ENCODE results near the gene VSTM4.

DNA sequence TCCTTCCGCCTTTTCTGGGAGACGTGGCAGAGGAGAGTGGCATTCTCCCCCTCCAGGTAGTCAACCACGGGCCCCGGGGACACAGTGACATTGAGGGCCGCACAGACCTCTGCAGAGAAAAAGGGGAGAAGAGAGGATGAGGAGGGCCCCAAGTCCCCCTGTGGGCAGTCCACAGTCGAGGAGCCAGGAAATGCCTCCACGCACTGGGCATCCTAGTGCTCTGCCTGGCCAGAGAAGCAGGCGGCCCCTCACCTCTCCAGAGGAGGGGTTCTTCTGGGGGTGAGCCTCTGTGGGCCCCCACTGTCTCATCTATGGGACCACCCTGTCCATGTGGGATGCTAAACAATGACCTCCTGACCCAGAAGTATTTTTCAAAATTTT is 7.4 kb downstream of the VSTM4 start:
- TF ChIP-seq, protein P1, sequence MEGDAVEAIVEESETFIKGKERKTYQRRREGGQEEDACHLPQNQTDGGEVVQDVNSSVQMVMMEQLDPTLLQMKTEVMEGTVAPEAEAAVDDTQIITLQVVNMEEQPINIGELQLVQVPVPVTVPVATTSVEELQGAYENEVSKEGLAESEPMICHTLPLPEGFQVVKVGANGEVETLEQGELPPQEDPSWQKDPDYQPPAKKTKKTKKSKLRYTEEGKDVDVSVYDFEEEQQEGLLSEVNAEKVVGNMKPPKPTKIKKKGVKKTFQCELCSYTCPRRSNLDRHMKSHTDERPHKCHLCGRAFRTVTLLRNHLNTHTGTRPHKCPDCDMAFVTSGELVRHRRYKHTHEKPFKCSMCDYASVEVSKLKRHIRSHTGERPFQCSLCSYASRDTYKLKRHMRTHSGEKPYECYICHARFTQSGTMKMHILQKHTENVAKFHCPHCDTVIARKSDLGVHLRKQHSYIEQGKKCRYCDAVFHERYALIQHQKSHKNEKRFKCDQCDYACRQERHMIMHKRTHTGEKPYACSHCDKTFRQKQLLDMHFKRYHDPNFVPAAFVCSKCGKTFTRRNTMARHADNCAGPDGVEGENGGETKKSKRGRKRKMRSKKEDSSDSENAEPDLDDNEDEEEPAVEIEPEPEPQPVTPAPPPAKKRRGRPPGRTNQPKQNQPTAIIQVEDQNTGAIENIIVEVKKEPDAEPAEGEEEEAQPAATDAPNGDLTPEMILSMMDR (IDR thresholded peaks at IDR 0.05) = no peak
- no peak for TF ChIP-seq POLR2A (IDR thresholded peaks at IDR 0.05)

Measured in adrenal gland (tissue), 5 donors.